ENCODE results near the gene PLA2G4D.

PLA2G4D gene

GRCh38 chr15:42094512-42094963, at the start of gene PLA2G4D:
PLA2G4D (minus strand) TSS chr15:42094562; CDS start chr15:42094459, 103 bp downstream.
- DNase-seq: no peak

GRCh38 chr15:42143356-42143755, 49.0 kb upstream of the PLA2G4D start:
- no peak for DNase-seq

- no peak for DNase-seq
These were observed 47.7 kb upstream of the PLA2G4D start for GRCh38 chr15:42141795-42142667.

GRCh38 chr15:42141246-42141645, 46.9 kb upstream of the PLA2G4D start:
- DNase-seq: no peak

- DNase-seq: no peak
These were observed 46.2 kb upstream of the PLA2G4D start for GRCh38 chr15:42140383-42141070.

GRCh38 chr15:42139596-42139995, 45.2 kb upstream of the PLA2G4D start:
- DNase-seq: peak in 1 of 3 donors; percentile 42

GRCh38 chr15:42138968-42139386, 44.6 kb upstream of the PLA2G4D start:
- peak; percentile 20 to 36 (median 28) for DNase-seq

- no peak for DNase-seq
These were observed 44.0 kb upstream of the PLA2G4D start for GRCh38 chr15:42138411-42138810.

- DNase-seq: peak; percentile 69 to 75 (median 75)
These were observed 43.3 kb upstream of the PLA2G4D start for GRCh38 chr15:42137461-42138261.

GRCh38 chr15:42136513-42136912, 42.2 kb upstream of the PLA2G4D start:
- DNase-seq: no peak

GRCh38 chr15:42135351-42135750, 41.0 kb upstream of the PLA2G4D start:
- DNase-seq: no peak

- DNase-seq: no peak
These were observed 40.4 kb upstream of the PLA2G4D start for GRCh38 chr15:42134617-42135245.

GRCh38 chr15:42133886-42134502, 39.6 kb upstream of the PLA2G4D start:
- DNase-seq: peak; percentile 64 to 85 (median 81)

GRCh38 chr15:42133356-42133755, 39.0 kb upstream of the PLA2G4D start:
- DNase-seq: no peak

GRCh38 chr15:42131826-42132806, 37.8 kb upstream of the PLA2G4D start:
- no peak for DNase-seq

GRCh38 chr15:42131006-42131405, 36.6 kb upstream of the PLA2G4D start:
- DNase-seq: no peak

GRCh38 chr15:42130246-42130986, 36.1 kb upstream of the PLA2G4D start:
- no peak for DNase-seq

- no peak for DNase-seq
These were observed 35.0 kb upstream of the PLA2G4D start for GRCh38 chr15:42129364-42129763.

- DNase-seq: no peak
These were observed 34.1 kb upstream of the PLA2G4D start for GRCh38 chr15:42128476-42128875.

- no peak for DNase-seq
These were observed 29.2 kb upstream of the PLA2G4D start for GRCh38 chr15:42123546-42123945.
